NCI-H2171 (cell line): ENCODE results near the gene HAO2.
"Not testable (repeated sequence)": the region's sequence is repeated elsewhere in the genome, so short reads cannot be mapped to it uniquely, and the experiment has no call there.

Source experiments
- DNase-seq: peaks from one replicate; lab custom pipeline; 2025; lab: John Stamatoyannopoulos, UW

The HAO2 gene

DNA sequence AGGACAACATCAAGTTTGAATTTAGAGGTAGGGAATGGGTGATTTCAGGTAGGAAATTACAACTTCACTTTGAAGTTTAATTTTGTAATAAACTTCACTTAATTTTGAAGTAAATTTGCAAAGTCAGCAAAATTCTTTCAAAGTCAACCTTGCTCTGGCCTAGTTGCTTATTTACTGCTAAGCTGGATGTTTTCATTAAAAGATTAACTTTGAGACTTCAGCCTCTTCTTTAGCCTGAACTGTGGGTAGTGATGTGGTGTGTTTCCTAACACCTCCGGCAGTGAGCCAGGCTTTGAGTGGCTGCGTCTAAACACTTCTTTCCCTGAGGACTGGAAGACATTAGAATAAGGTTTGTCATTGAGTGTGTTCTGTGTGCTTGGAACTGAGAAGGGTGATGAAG, at the start of gene HAO2:
Gene HAO2, plus strand, starts transcription at position 232 of the 400 bp plus-strand sequence. CDS start 12,301 bp downstream, outside the sequence.
- no peak for DNase-seq

DNA sequence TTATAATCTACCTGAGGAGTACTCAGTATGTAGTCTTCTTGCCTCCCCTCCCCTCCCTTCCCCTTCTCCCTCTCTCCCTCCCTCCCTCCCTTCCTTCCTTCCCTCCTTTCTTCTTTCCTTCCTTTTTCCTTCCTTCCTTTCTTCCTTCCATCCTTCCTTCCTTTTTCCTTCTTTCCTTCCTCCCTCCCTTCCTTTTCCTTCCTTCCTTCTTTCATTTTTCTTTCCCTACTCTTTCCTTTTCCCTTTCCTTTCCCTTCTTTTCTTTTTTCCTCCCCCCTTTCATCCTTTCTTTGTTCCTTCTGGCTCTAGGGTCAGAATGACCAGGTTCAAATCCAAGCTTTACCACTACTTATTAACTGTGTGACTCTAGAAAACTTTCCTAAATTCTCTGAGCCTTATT, 48.5 kb upstream of the HAO2 start:
- no peak for DNase-seq

DNA sequence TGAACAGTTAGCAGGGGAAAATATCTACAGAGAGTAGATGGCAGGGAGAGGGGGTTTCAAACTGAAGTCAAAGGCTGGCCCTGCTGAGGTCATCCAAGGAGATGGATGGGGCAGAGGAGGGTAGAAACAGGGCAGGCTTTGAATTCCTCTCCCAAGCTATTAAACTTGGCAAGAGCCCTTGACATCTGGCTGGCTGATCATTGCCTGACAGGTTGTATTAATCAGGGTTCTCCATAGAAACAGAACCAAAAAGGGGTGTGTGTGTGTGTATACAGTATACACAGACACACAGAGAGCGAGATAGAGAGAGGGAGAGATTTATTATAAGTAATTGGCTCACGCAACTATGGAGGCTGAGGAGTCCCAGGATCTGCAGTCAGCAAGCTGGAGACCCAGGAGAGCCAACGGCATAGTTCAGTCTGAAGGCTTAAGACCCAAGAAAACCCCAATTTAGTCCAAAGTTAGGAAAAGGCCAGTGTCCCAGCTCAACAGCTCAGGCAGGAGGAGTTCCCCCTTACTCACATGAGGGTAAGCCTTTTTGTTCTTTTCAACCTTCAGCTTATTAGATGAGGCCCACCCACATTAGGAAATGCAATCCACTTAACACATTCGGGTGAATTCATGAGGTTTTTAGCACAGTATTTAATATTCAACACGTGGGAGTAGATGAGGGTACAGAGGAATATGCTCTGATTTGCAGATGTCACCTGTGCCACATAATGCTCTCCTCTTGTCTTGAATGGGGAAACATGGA, 46.7 kb upstream of the HAO2 start:
- no peak for DNase-seq

DNA sequence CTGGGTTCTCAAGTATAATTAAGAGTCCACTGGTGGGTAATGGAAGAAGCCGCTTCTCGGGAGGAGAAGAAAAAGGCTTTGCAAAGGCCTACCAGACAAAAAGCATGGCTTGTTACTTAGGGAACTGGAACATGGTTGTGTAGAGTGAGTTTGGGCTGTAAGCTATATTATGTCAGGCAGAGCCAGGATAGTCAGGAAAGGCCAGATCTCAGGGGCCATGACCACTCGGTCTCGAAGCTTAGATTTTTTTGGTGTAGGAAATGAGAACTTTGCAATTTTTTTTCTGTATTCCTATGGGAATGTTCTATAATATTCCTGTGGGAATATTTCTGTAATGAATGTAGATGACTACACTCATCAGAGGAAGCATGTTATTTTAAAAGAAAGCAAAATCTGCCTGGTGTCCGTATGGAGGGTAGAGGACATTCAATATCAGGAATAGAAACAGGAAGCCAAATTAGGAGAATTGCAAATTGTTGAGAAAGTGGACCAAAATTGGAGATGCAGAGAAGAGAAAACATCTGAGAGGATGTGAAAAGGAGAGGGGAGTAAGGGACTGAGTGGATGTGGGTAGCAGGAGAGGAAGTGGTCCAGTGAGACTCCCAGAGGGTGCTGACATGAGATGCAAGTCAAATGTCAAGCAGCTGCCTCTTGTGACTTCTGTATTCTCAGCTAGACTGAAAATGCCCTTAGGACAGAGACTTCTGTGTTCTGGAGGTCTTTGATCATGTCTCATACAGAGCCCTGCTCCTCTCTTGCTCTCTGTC, 45.2 kb upstream of the HAO2 start:
- no peak for DNase-seq

- DNase-seq = no peak
Observed at GRCh38 chr1:119324198-119324597, 44.4 kb upstream of the HAO2 start.

- DNase-seq = no peak
Observed at GRCh38 chr1:119326251-119326650, 42.3 kb upstream of the HAO2 start.

- DNase-seq = no peak
Observed at GRCh38 chr1:119327094-119327449, 41.5 kb upstream of the HAO2 start.

GRCh38 chr1:119327450-119328155, 41.0 kb upstream of the HAO2 start:
- no peak for DNase-seq

DNA sequence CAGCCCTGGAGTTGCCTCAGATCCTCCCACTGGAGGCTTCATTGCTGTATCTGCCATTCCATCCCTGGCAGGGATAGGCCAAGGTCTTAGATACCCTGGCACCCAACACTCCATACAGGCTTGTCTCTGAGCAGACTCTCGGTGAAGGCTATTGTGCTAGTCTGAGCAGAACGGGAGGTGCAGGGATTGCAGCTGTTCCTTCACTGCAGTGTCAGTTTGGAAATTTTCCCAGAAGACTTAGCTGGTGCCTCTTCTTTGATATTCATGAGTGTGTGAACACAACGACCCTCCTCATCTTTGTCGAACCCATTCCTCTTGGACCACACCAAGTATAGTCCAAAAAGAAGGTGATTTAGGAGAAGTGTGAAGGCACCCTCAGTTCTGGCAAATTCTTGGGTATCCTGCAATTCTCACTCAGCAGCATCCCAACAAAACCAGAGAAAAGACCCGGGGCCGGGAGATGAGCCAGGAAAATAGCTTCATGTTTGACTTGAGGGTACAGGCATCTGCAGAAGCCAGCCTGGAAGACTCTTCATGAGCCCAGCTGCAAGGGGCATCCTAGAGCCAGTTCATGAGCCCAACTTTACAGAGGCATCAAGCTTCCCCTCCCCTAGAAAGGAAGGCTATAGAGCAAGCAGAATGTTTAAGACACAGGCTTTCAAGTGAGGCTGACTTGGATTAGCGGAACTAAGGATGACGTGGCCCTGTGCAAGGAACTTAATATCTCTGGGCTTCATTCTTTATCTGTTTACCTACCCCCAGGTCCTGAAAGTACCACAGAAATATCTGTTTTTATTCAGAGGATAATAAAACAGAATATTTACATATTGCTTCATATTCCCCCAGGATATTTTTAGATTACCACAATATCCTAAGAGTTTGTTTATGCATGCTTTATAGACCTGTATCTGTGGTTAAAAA, 38.8 kb upstream of the HAO2 start:
- no peak for DNase-seq

DNA sequence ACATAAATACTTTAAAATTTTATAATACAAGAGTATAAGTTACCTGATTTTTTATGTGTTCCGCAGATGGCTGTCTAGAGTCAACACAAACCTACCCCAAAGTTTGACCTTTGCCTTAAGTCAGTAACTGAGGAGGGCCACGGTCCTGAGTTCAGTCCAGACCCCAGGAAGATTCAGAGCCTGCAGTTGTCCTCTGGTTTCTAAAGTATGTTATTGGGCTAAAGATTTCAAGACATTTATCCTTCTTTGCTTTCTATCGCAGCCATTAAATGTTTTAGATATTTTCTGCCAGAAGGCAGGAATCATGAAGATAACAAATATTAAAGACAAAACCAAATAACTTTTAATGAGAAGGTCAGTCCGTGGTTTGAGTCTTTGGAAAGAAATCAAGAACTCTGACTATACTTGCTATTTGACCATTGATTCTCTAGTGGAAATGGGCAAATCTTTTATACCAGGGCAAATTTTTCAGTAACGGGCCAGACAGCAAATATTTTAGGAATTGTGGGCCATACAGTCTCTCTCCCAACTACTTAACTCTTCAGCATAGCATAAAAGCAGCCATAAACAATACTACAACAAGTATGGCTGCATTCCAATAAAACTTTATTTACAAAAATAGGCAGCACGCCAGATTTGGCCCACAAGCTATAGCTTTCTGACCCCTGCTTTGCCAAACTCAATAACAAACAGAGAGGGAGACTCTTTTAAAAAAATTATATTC, 38.0 kb upstream of the HAO2 start:
- no peak for DNase-seq

DNA sequence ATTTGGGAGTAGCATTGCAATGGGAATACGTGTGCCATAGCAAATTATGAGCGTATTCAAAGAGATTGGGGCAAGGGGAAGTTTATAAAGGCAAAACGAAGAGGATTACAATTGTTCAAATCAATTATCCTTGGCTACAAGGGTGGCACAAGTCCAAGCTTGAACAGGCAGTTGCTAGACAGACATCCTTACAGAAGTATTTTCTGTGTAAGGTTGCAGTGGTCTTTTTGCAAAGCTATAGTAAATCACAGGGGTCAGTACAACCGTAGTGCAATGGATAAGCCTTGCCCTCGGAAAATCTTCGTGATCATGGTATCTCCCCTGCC, 37.4 kb upstream of the HAO2 start:
- no peak for DNase-seq

- no peak for DNase-seq
Observed at GRCh38 chr1:119331915-119332314, 36.7 kb upstream of the HAO2 start.

- no peak for DNase-seq
Observed at GRCh38 chr1:119332622-119333021, 36.0 kb upstream of the HAO2 start.

- DNase-seq = no peak
Observed at GRCh38 chr1:119333163-119333896, 35.3 kb upstream of the HAO2 start.

DNA sequence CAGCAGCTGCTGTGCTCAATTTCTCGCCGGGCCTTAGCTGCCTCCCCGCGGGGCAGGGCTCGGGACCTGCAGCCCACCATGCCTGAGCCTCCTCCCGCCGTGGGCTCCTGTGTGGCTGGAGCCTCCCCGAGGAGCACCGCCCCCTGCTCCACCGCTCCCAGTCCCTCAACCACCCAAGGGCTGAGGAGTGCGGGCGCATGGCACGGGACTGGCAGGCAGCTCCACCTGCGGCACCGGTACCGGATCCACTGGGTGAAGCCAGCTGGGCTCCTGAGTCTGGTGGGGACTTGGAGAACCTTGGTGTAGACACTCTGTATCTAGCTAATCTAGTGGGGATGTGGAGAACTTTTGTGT, 34.7 kb upstream of the HAO2 start:
- not testable (repeated sequence) for DNase-seq

GRCh38 chr1:119336848-119337247, 31.7 kb upstream of the HAO2 start:
- DNase-seq = no peak

DNA sequence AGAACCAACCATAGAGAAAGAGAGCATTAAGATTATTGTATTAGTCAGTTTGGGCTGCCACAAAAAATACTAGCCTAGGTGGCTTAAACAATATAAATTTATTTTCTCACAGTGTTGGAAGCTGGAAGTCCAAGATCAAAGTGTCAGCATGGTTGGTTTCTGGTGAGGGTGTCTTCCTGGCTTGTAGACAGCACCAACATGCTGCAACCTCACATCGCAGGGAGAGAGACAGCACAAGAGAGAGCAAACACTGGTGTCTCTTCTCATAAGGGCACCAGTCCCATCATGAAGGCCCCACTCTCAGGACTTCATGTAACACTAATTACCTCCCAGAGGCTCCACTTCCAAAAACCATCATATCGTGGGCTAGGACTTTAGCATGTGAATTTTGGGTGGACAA, 30.6 kb upstream of the HAO2 start:
- DNase-seq = no peak

DNA sequence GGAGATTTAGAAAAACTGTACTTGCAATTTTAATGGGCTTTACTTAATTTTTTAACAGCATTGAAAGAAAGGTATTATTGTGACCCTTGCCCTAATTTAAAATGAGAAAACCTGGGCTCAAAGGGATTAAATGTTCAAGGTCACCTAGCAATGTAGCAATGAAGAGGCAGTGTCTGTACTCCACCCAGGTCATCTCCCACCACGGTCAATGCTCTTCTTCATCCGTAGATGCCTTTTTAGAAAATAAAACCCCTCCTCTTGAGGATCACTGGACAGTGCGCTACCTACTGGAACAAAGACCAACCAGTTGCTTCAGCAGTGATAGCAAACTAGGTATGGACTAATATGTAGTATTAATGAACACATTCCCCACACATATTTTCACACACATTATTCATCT, 29.8 kb upstream of the HAO2 start:
- DNase-seq = no peak

GRCh38 chr1:119340861-119341261, 27.7 kb upstream of the HAO2 start:
- no peak for DNase-seq

GRCh38 chr1:119341372-119341947, 27.1 kb upstream of the HAO2 start:
- DNase-seq = no peak
